Measurements from ENCODE around the gene ASMTL.
"Not testable (repeated sequence)": the region's sequence is repeated elsewhere in the genome, so short reads cannot be mapped to it uniquely, and the experiment has no call there.

The ASMTL gene

GRCh38 chrX:1433646-1434357 lies 18.9 kb downstream of the ASMTL start:
- DNase-seq: no peak

- DNase-seq: no peak
Observed at GRCh38 chrX:1430451-1430850, 22.3 kb downstream of the ASMTL start.

GRCh38 chrX:1427756-1428155 lies 25.0 kb downstream of the ASMTL start:
- DNase-seq: no peak

- not testable (repeated sequence) for DNase-seq
Observed at GRCh38 chrX:1426321-1426720, 26.4 kb downstream of the ASMTL start.

- DNase-seq: no peak
Observed at GRCh38 chrX:1425381-1425780, 27.3 kb downstream of the ASMTL start.

GRCh38 chrX:1424147-1424851 lies 28.4 kb downstream of the ASMTL start:
- no peak for DNase-seq

- no peak for DNase-seq
Observed at GRCh38 chrX:1423215-1423614, 29.5 kb downstream of the ASMTL start.

GRCh38 chrX:1422135-1422465 lies 30.6 kb downstream of the ASMTL start:
- DNase-seq: no peak

GRCh38 chrX:1421433-1422134 lies 31.1 kb downstream of the ASMTL start:
- no peak for DNase-seq

- no peak for DNase-seq
Observed at GRCh38 chrX:1420371-1420770, 32.3 kb downstream of the ASMTL start.

DNA sequence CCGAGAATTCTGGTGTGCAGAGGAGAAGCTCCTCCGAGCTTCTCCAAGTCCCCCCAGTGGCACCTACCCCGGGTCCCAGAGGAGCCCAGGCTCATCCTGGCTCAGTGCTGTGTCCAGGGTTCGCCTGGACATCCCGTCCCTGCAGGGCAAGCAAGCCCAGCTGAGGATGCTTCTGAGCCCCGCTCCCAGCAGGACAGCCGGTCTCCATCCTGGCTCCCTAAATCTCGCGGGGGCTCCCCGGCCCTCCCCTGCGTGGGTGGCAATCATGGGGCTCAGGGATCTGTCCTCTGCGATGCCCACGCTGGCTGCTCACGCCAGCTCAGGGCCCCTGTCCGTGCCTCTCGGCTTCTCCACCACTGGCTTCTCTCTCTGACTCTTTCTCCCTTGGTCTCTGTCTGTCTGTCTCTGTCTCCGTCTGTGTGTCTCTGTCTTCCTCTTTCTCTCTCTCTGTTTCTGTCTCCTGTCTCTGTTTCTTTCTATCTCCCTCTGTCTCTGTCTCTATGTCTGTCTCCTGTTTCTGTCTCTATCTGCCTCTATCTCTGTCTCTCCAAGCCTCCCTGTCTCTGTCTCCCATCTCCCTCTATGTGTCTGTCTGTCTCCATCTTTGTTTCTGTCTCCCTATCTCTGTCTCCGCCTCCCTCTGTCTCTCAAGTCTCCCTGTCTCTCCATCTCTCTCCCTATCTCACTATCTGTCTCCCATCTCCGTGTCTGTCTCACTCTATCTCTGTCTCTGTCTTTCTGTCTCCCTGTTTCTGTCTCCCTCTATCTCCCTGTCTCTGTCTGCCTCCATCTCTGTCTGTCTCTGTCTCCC lies 33.0 kb downstream of the ASMTL start:
- DNase-seq: no peak

- DNase-seq: no peak
Observed at GRCh38 chrX:1418901-1419544, 33.7 kb downstream of the ASMTL start.

DNA sequence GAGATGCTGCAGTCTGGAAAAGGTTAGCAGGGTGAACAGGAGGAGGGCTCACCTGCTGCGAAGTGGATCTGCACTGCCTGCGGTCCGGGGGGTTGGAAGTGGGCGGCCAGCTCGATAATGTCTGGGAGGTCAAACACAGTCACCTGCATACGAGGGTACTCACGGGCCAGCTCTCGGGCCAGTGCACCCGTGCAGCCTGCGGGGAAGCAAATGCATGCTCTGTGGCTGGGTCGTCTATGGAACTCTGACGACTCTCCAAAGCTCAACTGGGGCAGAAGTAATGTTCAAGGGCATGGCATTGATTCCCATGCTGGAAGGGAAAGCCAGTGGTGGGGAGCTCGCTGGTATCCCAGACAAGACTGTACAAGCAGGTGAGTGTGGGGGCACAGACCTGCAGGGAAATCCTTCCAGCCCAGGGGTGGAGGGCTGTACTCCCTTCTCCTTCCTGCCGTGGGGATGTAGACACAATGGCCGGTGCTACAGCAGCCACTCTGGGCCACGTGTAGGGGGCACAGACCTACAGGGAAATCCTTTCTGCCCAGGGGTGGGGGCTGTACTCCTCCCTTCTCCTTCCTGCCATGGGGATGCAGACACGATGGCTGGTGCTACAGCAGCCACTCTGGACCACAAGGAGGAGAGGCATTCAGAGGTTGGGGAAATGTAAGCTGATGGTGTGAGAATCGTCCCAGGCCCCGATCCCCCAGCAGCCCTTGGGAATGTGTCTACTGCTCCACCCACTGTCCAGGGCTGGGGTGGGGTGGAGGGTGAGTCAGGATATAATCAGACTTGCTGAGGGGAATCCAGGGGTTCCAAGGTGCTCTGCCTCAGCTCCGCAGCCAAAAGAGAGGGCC lies 34.6 kb downstream of the ASMTL start:
- no peak for DNase-seq

DNA sequence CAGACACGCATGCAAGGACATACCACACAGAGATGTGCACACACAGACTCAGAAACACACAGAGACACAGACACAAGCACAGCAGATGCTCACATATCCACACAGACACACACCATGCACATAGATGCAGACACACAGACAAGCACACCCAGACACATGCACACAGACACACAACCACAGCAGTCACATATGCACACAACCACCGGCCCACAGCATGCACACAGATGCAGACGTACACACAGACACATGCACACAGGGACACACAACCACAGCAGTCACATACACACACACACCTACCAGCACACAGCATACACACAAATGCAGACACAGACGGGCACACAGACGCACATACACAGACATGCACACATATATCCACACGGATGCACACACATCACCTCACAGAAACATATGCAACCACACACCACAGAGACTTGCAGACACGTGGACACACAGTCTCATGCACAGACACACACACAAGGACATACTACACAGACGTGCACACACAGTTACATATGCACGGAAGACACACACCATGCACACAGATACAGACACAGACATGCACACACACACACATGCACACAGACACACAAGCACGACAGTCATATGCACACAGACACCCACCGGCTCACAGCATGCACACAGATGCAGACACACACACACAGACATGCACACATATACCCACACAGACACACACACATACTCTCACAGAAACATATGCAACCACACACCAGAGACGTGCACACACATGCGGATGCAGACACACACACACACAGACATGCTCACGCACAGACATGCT lies 35.5 kb downstream of the ASMTL start:
- DNase-seq: no peak

- DNase-seq: no peak
Observed at GRCh38 chrX:1416327-1416784, 36.4 kb downstream of the ASMTL start.

GRCh38 chrX:1412551-1413161 lies 40.1 kb downstream of the ASMTL start:
- no peak for DNase-seq

GRCh38 chrX:1411326-1411725 lies 41.4 kb downstream of the ASMTL start:
- DNase-seq: no peak

- no peak for DNase-seq
Observed at GRCh38 chrX:1407035-1407434, 45.7 kb downstream of the ASMTL start.

- not testable (repeated sequence) for DNase-seq
Observed at GRCh38 chrX:1405769-1406168, 46.9 kb downstream of the ASMTL start.

GRCh38 chrX:1403867-1404266 lies 48.8 kb downstream of the ASMTL start:
- DNase-seq: not testable (repeated sequence)
